Neuronal stem cell (in vitro differentiated cells): ENCODE measurements around the gene UBE2E3.

Source experiments
- DNase-seq: peaks from one replicate; pipeline ENCODE4 v3.0.0-alpha.2; 2013; ENCODE audit warnings: low spot score
- H2AFZ ChIP-seq: one replicate; pipeline ENCODE4 v1.6.1; 2013; ENCODE audit warnings: mild to moderate bottlenecking, low read length, inconsistent platforms
- H2AK5ac ChIP-seq: 2 replicates; pipeline ENCODE4 v1.6.1; 2013; ENCODE audit warnings: low read depth, mild to moderate bottlenecking, inconsistent platforms, low read length, moderate library complexity, mixed read lengths
- H2BK120ac ChIP-seq: 2 replicates; pipeline ENCODE4 v1.6.1; 2013; ENCODE audit warnings: low read depth, mild to moderate bottlenecking, inconsistent platforms, low read length, moderate library complexity, mixed read lengths
- H2BK12ac ChIP-seq: one replicate; pipeline ENCODE4 v1.6.1; 2013; ENCODE audit warnings: low read length, inconsistent platforms
- H2BK15ac ChIP-seq: 2 replicates; pipeline ENCODE4 v1.6.1; 2013; ENCODE audit warnings: mild to moderate bottlenecking, low read length, inconsistent platforms, mixed read lengths
- H2BK5ac ChIP-seq: one replicate; pipeline ENCODE4 v1.6.1; 2013; ENCODE audit warnings: inconsistent platforms, mild to moderate bottlenecking, low read length, moderate library complexity
- H3K14ac ChIP-seq: one replicate; pipeline ENCODE4 v1.6.1; 2013; ENCODE audit warnings: low read length, inconsistent platforms
- H3K18ac ChIP-seq: 2 replicates; pipeline ENCODE4 v1.6.1; 2013; ENCODE audit warnings: low read length, inconsistent platforms
- H3K23ac ChIP-seq: 2 replicates; pipeline ENCODE4 v1.6.1; 2013; ENCODE audit warnings: low read depth, mild to moderate bottlenecking, mixed read lengths, low read length, inconsistent platforms; ENCODE audit not compliant: poor library complexity
- H3K27ac ChIP-seq: replicated peaks from 3 replicates; pipeline ENCODE4 v1.5.1; 2013; ENCODE audit warnings: low read length, inconsistent platforms
- H3K27me3 ChIP-seq, 3 experiments: 2 replicates each; pipeline ENCODE4 v1.6.1; 2013; ENCODE audit warnings: low read length in 3 of 3, mild to moderate bottlenecking in 2 of 3, inconsistent platforms in 1 of 3, low read depth in 1 of 3, mixed read lengths in 1 of 3, moderate library complexity in 1 of 3; ENCODE audit not compliant: control insufficient read depth in 3 of 3, insufficient read depth in 3 of 3
- H3K36me3 ChIP-seq, 2 donors: replicated peaks in 1 of 2; 2 replicates each; pipeline ENCODE4 v1.6.1; 2013; ENCODE audit warnings: low read length in 2 of 2; ENCODE audit not compliant: control insufficient read depth in 2 of 2, insufficient read depth in 2 of 2
- H3K4ac ChIP-seq: 2 replicates; pipeline ENCODE4 v1.6.1; 2013; ENCODE audit warnings: inconsistent platforms, mild to moderate bottlenecking, low read length, moderate library complexity
- H3K4me1 ChIP-seq, 2 donors: 1 replicate in 1 of 2; 2 replicates in 1 of 2; pipeline ENCODE4 v1.6.1; 2013; ENCODE audit warnings: low read length in 2 of 2, low read depth in 1 of 2; ENCODE audit not compliant: control insufficient read depth in 2 of 2, insufficient read depth in 1 of 2
- H3K4me2 ChIP-seq: one replicate; pipeline ENCODE4 v1.6.1; 2013; ENCODE audit warnings: mild to moderate bottlenecking, low read length, inconsistent platforms; ENCODE audit not compliant: insufficient read depth, poor library complexity, severe bottlenecking
- H3K4me3 ChIP-seq, 2 donors: 2 replicates each; pipeline ENCODE4 v1.5.1; 2013; ENCODE audit warnings: low read length in 2 of 2, mild to moderate bottlenecking in 2 of 2, inconsistent platforms in 1 of 2, moderate library complexity in 1 of 2
- H3K79me1 ChIP-seq: one replicate; pipeline ENCODE4 v1.6.1; 2013; ENCODE audit warnings: low read depth, mild to moderate bottlenecking, inconsistent platforms, low read length, moderate library complexity
- H3K9ac ChIP-seq: one replicate; pipeline ENCODE4 v1.6.1; 2013; ENCODE audit warnings: mild to moderate bottlenecking, low read depth, low read length, inconsistent platforms; ENCODE audit not compliant: poor library complexity
- H3K9me3 ChIP-seq, 2 donors: replicated peaks in 1 of 2; 2 replicates each; pipeline versions ENCODE3 to v1.6.1; 2013; ENCODE audit warnings: low read length in 2 of 2, mild to moderate bottlenecking in 2 of 2, inconsistent platforms in 1 of 2, low read depth in 1 of 2, mixed read lengths in 1 of 2, moderate library complexity in 1 of 2; ENCODE audit not compliant: control insufficient read depth in 2 of 2, insufficient read depth in 1 of 2
- H4K8ac ChIP-seq: one replicate; pipeline ENCODE4 v1.6.1; 2013; ENCODE audit warnings: low read depth, mild to moderate bottlenecking, inconsistent platforms, low read length, moderate library complexity
- H4K91ac ChIP-seq: one replicate; pipeline ENCODE4 v1.6.1; 2013; ENCODE audit warnings: low read length, low read depth, mild to moderate bottlenecking, inconsistent platforms; ENCODE audit not compliant: poor library complexity
- WGBS, 2 donors: extraction: QIAGEN DNeasy Blood & Tissue Kit; methylation state at CpG; one replicate each; pipeline ENCODE4 v1.1.7; 2013; ENCODE audit warnings: missing lambda C conversion rate in 2 of 2, mixed read lengths in 1 of 2; ENCODE audit not compliant: insufficient read length in 2 of 2, insufficient replicate concordance in 1 of 2; ENCODE audit errors: extremely low coverage in 2 of 2; 5-methylcytosine and 5-hydroxymethylcytosine counted together

Gene UBE2E3

GRCh38 chr2:181074457-181074856 lies 94.1 kb downstream of the UBE2E3 start:
- Histone ChIP-seq H2BK12ac (no peak overlapping the region), H3K18ac (no peak overlapping the region), H4K8ac (no peak overlapping the region), H3K9me3 (no peaks in the 10 kb centered on the region), H3K4me2 (no peak overlapping the region), H2BK5ac (no peak overlapping the region), H2AFZ (no peak overlapping the region), H2BK120ac (no peak overlapping the region), H2AK5ac (no peak overlapping the region), H4K91ac (no peak overlapping the region), H3K4me1 (peaks cover 0 to 1% of the 10 kb centered on the region in 2 donors), H3K14ac (no peak overlapping the region), H3K9ac (no peak overlapping the region), H3K27ac (no peak overlapping the region), H3K23ac (no peak overlapping the region), H3K27me3 (no peaks in the 10 kb centered on the region), H2BK15ac (no peak overlapping the region), H3K36me3 (peaks cover 0 to 20% of the 10 kb centered on the region in 2 donors), H3K79me1 (no peaks in the 10 kb centered on the region), H3K4ac (no peak overlapping the region), H3K4me3 (no peak overlapping the region)
- no CpG with 5 or more reads among the region's 2 CpGs for WGBS, 2 donors
- no peak for DNase-seq

GRCh38 chr2:181076658-181077057 lies 96.3 kb downstream of the UBE2E3 start:
- H3K9ac ChIP-seq: no peak overlapping the region
- H3K4ac ChIP-seq: no peak overlapping the region
- H2BK12ac ChIP-seq: no peak overlapping the region
- DNase-seq: no peak
- H2AK5ac ChIP-seq: no peak overlapping the region
- no peak overlapping the region for H3K14ac ChIP-seq
- H4K91ac ChIP-seq: no peak overlapping the region
- H3K27me3 ChIP-seq: no peaks in the 10 kb centered on the region
- H3K4me2 ChIP-seq: no peak overlapping the region
- no peak overlapping the region for H2BK120ac ChIP-seq
- H2AFZ ChIP-seq: no peak overlapping the region
- H3K9me3 ChIP-seq: no peaks in the 10 kb centered on the region
- no peak overlapping the region for H3K18ac ChIP-seq
- no peak overlapping the region for H3K4me3 ChIP-seq
- no CpG with 5 or more reads among the region's 1 CpG for WGBS, 2 donors
- H4K8ac ChIP-seq: no peak overlapping the region
- no peak overlapping the region for H3K23ac ChIP-seq
- H3K27ac ChIP-seq: no peak overlapping the region
- H3K4me1 ChIP-seq: no peaks in the 10 kb centered on the region
- H2BK15ac ChIP-seq: no peak overlapping the region
- H3K36me3 ChIP-seq: peaks cover 0 to 15% of the 10 kb centered on the region in 2 donors
- H3K79me1 ChIP-seq: no peaks in the 10 kb centered on the region
- H2BK5ac ChIP-seq: no peak overlapping the region

- no peak overlapping the region for H2AFZ ChIP-seq
- no peak overlapping the region for H3K9ac ChIP-seq
- WGBS, 2 donors: no CpG with 5 or more reads among the region's 4 CpGs
- no peak overlapping the region for H2BK5ac ChIP-seq
- H2BK15ac ChIP-seq: no peak overlapping the region
- no peak overlapping the region for H2BK12ac ChIP-seq
- H4K8ac ChIP-seq: no peak overlapping the region
- peak; percentile 30 for DNase-seq
- no peak overlapping the region for H3K14ac ChIP-seq
- no peak overlapping the region for H4K91ac ChIP-seq
- no peak overlapping the region for H3K4me2 ChIP-seq
- peaks cover 0 to 14% of the 10 kb centered on the region in 2 donors for H3K36me3 ChIP-seq
- no peak overlapping the region for H3K4ac ChIP-seq
- no peaks in the 10 kb centered on the region for H3K9me3 ChIP-seq
- H3K4me3 ChIP-seq: no peak overlapping the region
- no peak overlapping the region for H3K23ac ChIP-seq
- no peak overlapping the region for H2BK120ac ChIP-seq
- H3K18ac ChIP-seq: no peak overlapping the region
- H3K27me3 ChIP-seq: no peaks in the 10 kb centered on the region
- H3K27ac ChIP-seq: no peak overlapping the region
- no peak overlapping the region for H2AK5ac ChIP-seq
- H3K4me1 ChIP-seq: no peaks in the 10 kb centered on the region
- no peaks in the 10 kb centered on the region for H3K79me1 ChIP-seq
These were observed 96.8 kb downstream of the UBE2E3 start for GRCh38 chr2:181077128-181077709.

GRCh38 chr2:181083140-181083539 lies 102.7 kb downstream of the UBE2E3 start:
- Histone ChIP-seq H2BK12ac (no peak overlapping the region), H3K23ac (no peak overlapping the region), H3K4ac (no peak overlapping the region), H3K18ac (no peak overlapping the region), H3K4me3 (no peak overlapping the region), H2BK5ac (no peak overlapping the region), H3K9me3 (no peaks in the 10 kb centered on the region), H2BK120ac (no peak overlapping the region), H3K36me3 (no peaks in the 10 kb centered on the region), H4K8ac (no peak overlapping the region), H3K4me2 (no peak overlapping the region), H2AK5ac (no peak overlapping the region), H3K4me1 (no peaks in the 10 kb centered on the region), H3K9ac (no peak overlapping the region), H3K27me3 (no peaks in the 10 kb centered on the region), H3K79me1 (no peaks in the 10 kb centered on the region), H3K27ac (no peak overlapping the region), H2AFZ (no peak overlapping the region), H4K91ac (no peak overlapping the region), H3K14ac (no peak overlapping the region), H2BK15ac (no peak overlapping the region)
- WGBS, 2 donors: no CpG with 5 or more reads among the region's 2 CpGs
- no peak for DNase-seq
